RWPE2 (cell line): ENCODE measurements around the gene RPE65.

Experiments used
- ATAC-seq: fragments of 200-7000 bp; cut with Tn5 transposase; 3 replicates; pipeline ENCODE4 v1.9.1; 2021; ENCODE audit warnings: low read depth
- DNase-seq: peaks from one replicate; pipeline ENCODE4 v3.0.0-alpha.2; 2020; ENCODE audit warnings: low spot score
- H3K27ac ChIP-seq: fragments of 450-650 bp; 2 replicates; pipeline ENCODE4 v1.5.1; 2017; ENCODE audit warnings: mild to moderate bottlenecking; ENCODE audit not compliant: poor library complexity, severe bottlenecking
- H3K27me3 ChIP-seq: fragments of 250-450 bp; sonication (Bioruptor Pico); 2 replicates; pipeline ENCODE4 v1.5.1; 2021; ENCODE audit warnings: mild to moderate bottlenecking, moderate library complexity; ENCODE audit not compliant: insufficient read depth, poor library complexity, severe bottlenecking
- H3K36me3 ChIP-seq: fragments of 250-450 bp; sonication (Bioruptor Pico); 2 replicates; pipeline ENCODE4 v1.5.1; 2020; ENCODE audit warnings: low read depth, mild to moderate bottlenecking, moderate library complexity
- H3K4me1 ChIP-seq: fragments of 250-450 bp; sonication (Bioruptor Pico); 2 replicates; pipeline ENCODE4 v1.5.1; 2021; ENCODE audit warnings: mild to moderate bottlenecking, moderate library complexity; ENCODE audit not compliant: insufficient read depth, poor library complexity, severe bottlenecking
- H3K4me3 ChIP-seq: fragments of 250-450 bp; sonication (Bioruptor Pico); 2 replicates; pipeline ENCODE4 v1.5.1; 2021; ENCODE audit warnings: mild to moderate bottlenecking, moderate library complexity; ENCODE audit not compliant: severe bottlenecking
- H3K9me3 ChIP-seq: fragments of 250-450 bp; sonication (Bioruptor Pico); 2 replicates; pipeline ENCODE4 v1.5.1; 2021; ENCODE audit warnings: mild to moderate bottlenecking, moderate library complexity; ENCODE audit not compliant: severe bottlenecking
- CTCF ChIP-seq: fragments of 450-650 bp; IDR thresholded peaks from one replicate; pipeline ENCODE4 v1.5.1; 2017; ENCODE audit warnings: mild to moderate bottlenecking, moderate library complexity; ENCODE audit not compliant: poor library complexity, severe bottlenecking

Gene RPE65

GRCh38 chr1:68442822-68443556, 6.8 kb downstream of the RPE65 start:
- H3K9me3 ChIP-seq: no peaks in the 10 kb centered on the region
- no peaks in the 10 kb centered on the region for H3K4me1 ChIP-seq
- H3K27me3 ChIP-seq: no peaks in the 10 kb centered on the region
- no peaks in the 10 kb centered on the region for H3K36me3 ChIP-seq
- peak; percentile 74 for TF ChIP-seq CTCF
- no peak overlapping the region for H3K27ac ChIP-seq
- DNase-seq (peak; percentile 52), ATAC-seq (peak; percentile 80)
- H3K4me3 ChIP-seq: no peak overlapping the region

- no peak for TF ChIP-seq CTCF
- H3K27me3 ChIP-seq: no peaks in the 10 kb centered on the region
- no peaks in the 10 kb centered on the region for H3K4me1 ChIP-seq
- H3K36me3 ChIP-seq: no peaks in the 10 kb centered on the region
- H3K27ac ChIP-seq: no peak overlapping the region
- no peaks in the 10 kb centered on the region for H3K9me3 ChIP-seq
- 0 out of 3 replicates have a peak, but pooled peaks have one; percentile 21 for ATAC-seq
- no peak overlapping the region for H3K4me3 ChIP-seq
- DNase-seq: no peak
Measured at GRCh38 chr1:68442006-68442405, 7.7 kb downstream of the RPE65 start.

GRCh38 chr1:68438310-68438709, 11.4 kb downstream of the RPE65 start:
- Histone ChIP-seq H3K9me3 (no peaks in the 10 kb centered on the region), H3K27ac (no peak overlapping the region), H3K36me3 (no peaks in the 10 kb centered on the region), H3K27me3 (no peaks in the 10 kb centered on the region), H3K4me1 (no peaks in the 10 kb centered on the region), H3K4me3 (no peak overlapping the region)
- ATAC-seq (no peak), DNase-seq (no peak)
- no peak for TF ChIP-seq CTCF

GRCh38 chr1:68433395-68433794, 16.4 kb downstream of the RPE65 start:
- no peak overlapping the region for H3K27ac ChIP-seq
- TF ChIP-seq CTCF: no peak
- ATAC-seq: no peak
- no peaks in the 10 kb centered on the region for H3K27me3 ChIP-seq
- H3K4me3 ChIP-seq: no peak overlapping the region
- no peak for DNase-seq
- H3K9me3 ChIP-seq: no peaks in the 10 kb centered on the region
- H3K4me1 ChIP-seq: no peaks in the 10 kb centered on the region
- H3K36me3 ChIP-seq: no peaks in the 10 kb centered on the region

- DNase-seq (no peak), ATAC-seq (no peak)
- no peaks in the 10 kb centered on the region for H3K4me1 ChIP-seq
- H3K9me3 ChIP-seq: no peaks in the 10 kb centered on the region
- H3K36me3 ChIP-seq: no peaks in the 10 kb centered on the region
- no peak for TF ChIP-seq CTCF
- H3K4me3 ChIP-seq: no peak overlapping the region
- no peaks in the 10 kb centered on the region for H3K27me3 ChIP-seq
- H3K27ac ChIP-seq: no peak overlapping the region
Measured at GRCh38 chr1:68431076-68431475, 18.7 kb downstream of the RPE65 start.
